ENCODE data around the gene EFNA4.

Gene EFNA4

GRCh38 chr1:155049651-155050559 is 13.6 kb upstream of the EFNA4 start:
- H2AK5ac ChIP-seq (ENCODE audit: low read depth, low read length): peak overlapping the region; percentile 9
- no peaks in the 10 kb centered on the region for H3K79me1 ChIP-seq (ENCODE audit: low read depth, low read length)
- peak overlapping the region; percentile 94 for H3K23ac ChIP-seq (ENCODE audit: low read depth, low read length, poor library complexity)
- peak overlapping the region; percentile 99 for H3K4me2 ChIP-seq (ENCODE audit: insufficient read depth, low read length, poor library complexity, severe bottlenecking)
- no CpG with 5 or more reads among the region's 10 CpGs for WGBS, 2 donors (ENCODE audit: extremely low coverage in 2 of 2, insufficient read length in 2 of 2, insufficient replicate concordance in 1 of 2)
- peak overlapping the region; percentile 92 for H2AFZ ChIP-seq (ENCODE audit: low read length)
- H4K91ac ChIP-seq (ENCODE audit: low read depth, low read length, poor library complexity): no peak overlapping the region
- no peak overlapping the region for H2BK15ac ChIP-seq (ENCODE audit: low read length)
- no peak overlapping the region for H2BK5ac ChIP-seq (ENCODE audit: low read length)
- H3K4me3 ChIP-seq (ENCODE audit: low read length in 2 of 2): peak overlapping the region in 1 of 2 donors; percentile 68
- peak overlapping the region; percentile 75 for H3K9ac ChIP-seq (ENCODE audit: low read depth, low read length, poor library complexity)
- peaks cover 19 to 21% of the 10 kb centered on the region in 2 donors for H3K4me1 ChIP-seq (ENCODE audit: control insufficient read depth in 2 of 2, insufficient read depth in 1 of 2, low read depth in 1 of 2, low read length in 2 of 2)
- H3K4ac ChIP-seq (ENCODE audit: low read length): no peak overlapping the region
- H4K8ac ChIP-seq (ENCODE audit: low read depth, low read length): no peak overlapping the region
- H2BK12ac ChIP-seq (ENCODE audit: low read length): no peak overlapping the region
- no peak for DNase-seq (ENCODE audit: low spot score)
- H3K36me3 ChIP-seq (replicated peaks in 1 of 2; ENCODE audit: control insufficient read depth in 2 of 2, insufficient read depth in 2 of 2, low read length in 2 of 2): peaks cover 6 to 12% of the 10 kb centered on the region in 2 donors
- no peak overlapping the region for H3K14ac ChIP-seq (ENCODE audit: low read length)
- peak overlapping the region; percentile 74 for H3K18ac ChIP-seq (ENCODE audit: low read length)
- H3K27me3 ChIP-seq (ENCODE audit: control insufficient read depth in 3 of 3, insufficient read depth in 3 of 3, low read depth in 1 of 3, low read length in 3 of 3): no peaks in the 10 kb centered on the region
- H2BK120ac ChIP-seq (ENCODE audit: low read depth, low read length): no peak overlapping the region
- peak overlapping the region; percentile 37 for H3K27ac ChIP-seq (replicated peaks; ENCODE audit: low read length)
- H3K9me3 ChIP-seq (replicated peaks in 1 of 2; ENCODE audit: control insufficient read depth in 2 of 2, insufficient read depth in 1 of 2, low read depth in 1 of 2, low read length in 2 of 2): no peaks in the 10 kb centered on the region

- Histone ChIP-seq H3K9me3 (replicated peaks in 1 of 2; ENCODE audit: control insufficient read depth in 2 of 2, insufficient read depth in 1 of 2, low read depth in 1 of 2, low read length in 2 of 2) (no peaks in the 10 kb centered on the region), H4K91ac (ENCODE audit: low read depth, low read length, poor library complexity) (peak within 1 kb of the TSS; percentile 82), H3K18ac (ENCODE audit: low read length) (peak within 1 kb of the TSS; percentile 99), H2AFZ (ENCODE audit: low read length) (peak within 1 kb of the TSS; percentile 95), H3K23ac (ENCODE audit: low read depth, low read length, poor library complexity) (peak within 1 kb of the TSS; percentile 94), H2BK15ac (ENCODE audit: low read length) (peak within 1 kb of the TSS; percentile 61), H3K79me1 (ENCODE audit: low read depth, low read length) (no peaks in the 10 kb centered on the region), H3K4me2 (ENCODE audit: insufficient read depth, low read length, poor library complexity, severe bottlenecking) (peak within 1 kb of the TSS; percentile 99), H2AK5ac (ENCODE audit: low read depth, low read length) (peak within 1 kb of the TSS; percentile 96), H3K27me3 (ENCODE audit: control insufficient read depth in 3 of 3, insufficient read depth in 3 of 3, low read depth in 1 of 3, low read length in 3 of 3) (no peaks in the 10 kb centered on the region), H3K36me3 (replicated peaks in 1 of 2; ENCODE audit: control insufficient read depth in 2 of 2, insufficient read depth in 2 of 2, low read length in 2 of 2) (peaks cover 10 to 18% of the 10 kb centered on the region in 2 donors), H3K27ac (replicated peaks; ENCODE audit: low read length) (peak within 1 kb of the TSS; percentile 82), H3K9ac (ENCODE audit: low read depth, low read length, poor library complexity) (peak within 1 kb of the TSS; percentile 99), H2BK5ac (ENCODE audit: low read length) (peak within 1 kb of the TSS; percentile 54), H3K4ac (ENCODE audit: low read length) (peak within 1 kb of the TSS; percentile 97), H3K14ac (ENCODE audit: low read length) (peak within 1 kb of the TSS; percentile 100), H2BK120ac (ENCODE audit: low read depth, low read length) (peak within 1 kb of the TSS; percentile 99), H4K8ac (ENCODE audit: low read depth, low read length) (no peak within 1 kb of the TSS), H3K4me1 (ENCODE audit: control insufficient read depth in 2 of 2, insufficient read depth in 1 of 2, low read depth in 1 of 2, low read length in 2 of 2) (peaks cover 17% of the 10 kb centered on the region in 2 donors), H2BK12ac (ENCODE audit: low read length) (peak within 1 kb of the TSS; percentile 91), H3K4me3 (ENCODE audit: low read length in 2 of 2) (peak within 1 kb of the TSS; percentile 68 to 92)
- peak; percentile 81 for DNase-seq (ENCODE audit: low spot score)
- WGBS, 2 donors (ENCODE audit: extremely low coverage in 2 of 2, insufficient read length in 2 of 2, insufficient replicate concordance in 1 of 2): no CpG with 5 or more reads among the region's 99 CpGs
Observed at GRCh38 chr1:155050560-155051341, 12.8 kb upstream of the EFNA4 start, which contains the start of gene ADAM15. ADAM15 (plus strand) TSS chr1:155051316; CDS start chr1:155051387, 71 bp downstream.

- DNase-seq (ENCODE audit: low spot score): peak; percentile 24
- Histone ChIP-seq H3K27ac (replicated peaks; ENCODE audit: low read length) (no peak overlapping the region), H3K36me3 (replicated peaks in 1 of 2; ENCODE audit: control insufficient read depth in 2 of 2, insufficient read depth in 2 of 2, low read length in 2 of 2) (peaks cover 14 to 24% of the 10 kb centered on the region in 2 donors), H3K79me1 (ENCODE audit: low read depth, low read length) (no peaks in the 10 kb centered on the region), H3K9ac (ENCODE audit: low read depth, low read length, poor library complexity) (peak overlapping the region; percentile 88), H4K8ac (ENCODE audit: low read depth, low read length) (no peak overlapping the region), H2BK5ac (ENCODE audit: low read length) (peak overlapping the region; percentile 54), H3K4ac (ENCODE audit: low read length) (no peak overlapping the region), H2BK15ac (ENCODE audit: low read length) (peak overlapping the region; percentile 54), H3K4me3 (ENCODE audit: low read length in 2 of 2) (peak overlapping the region; percentile 68 to 92), H3K14ac (ENCODE audit: low read length) (no peak overlapping the region), H3K4me2 (ENCODE audit: insufficient read depth, low read length, poor library complexity, severe bottlenecking) (peak overlapping the region; percentile 92), H3K18ac (ENCODE audit: low read length) (peak overlapping the region; percentile 78), H2AK5ac (ENCODE audit: low read depth, low read length) (peak overlapping the region; percentile 76), H2AFZ (ENCODE audit: low read length) (peak overlapping the region; percentile 95), H2BK12ac (ENCODE audit: low read length) (no peak overlapping the region), H3K23ac (ENCODE audit: low read depth, low read length, poor library complexity) (peak overlapping the region; percentile 94), H3K4me1 (ENCODE audit: control insufficient read depth in 2 of 2, insufficient read depth in 1 of 2, low read depth in 1 of 2, low read length in 2 of 2) (peaks cover 17% of the 10 kb centered on the region in 2 donors), H3K27me3 (ENCODE audit: control insufficient read depth in 3 of 3, insufficient read depth in 3 of 3, low read depth in 1 of 3, low read length in 3 of 3) (no peaks in the 10 kb centered on the region), H4K91ac (ENCODE audit: low read depth, low read length, poor library complexity) (no peak overlapping the region), H2BK120ac (ENCODE audit: low read depth, low read length) (no peak overlapping the region), H3K9me3 (replicated peaks in 1 of 2; ENCODE audit: control insufficient read depth in 2 of 2, insufficient read depth in 1 of 2, low read depth in 1 of 2, low read length in 2 of 2) (no peaks in the 10 kb centered on the region)
- no CpG with 5 or more reads among the region's 31 CpGs for WGBS, 2 donors (ENCODE audit: extremely low coverage in 2 of 2, insufficient read length in 2 of 2, insufficient replicate concordance in 1 of 2)
Observed at GRCh38 chr1:155051342-155051776, 12.2 kb upstream of the EFNA4 start.
